ENCODE data around the gene ABHD12. TPM values are rescaled to one million over a fixed set of nuclear protein-coding genes. Genes with fewer than 3 reads are reported as not detected.
A peak's percentile ranks its signal among the peaks of the same experiment; 100 is the strongest.
"Not testable (repeated sequence)": the region's sequence is repeated elsewhere in the genome, so short reads cannot be mapped to it uniquely, and the experiment has no call there.

Gene ABHD12
- total RNA-seq, 3 donors from 2014 or later (not counting 1 experiment from before 2014, with no cell fraction given), result 28.5 to 34.6 (median 34.5) TPM

GRCh38 chr20:25314497-25315417 is 75.9 kb downstream of the ABHD12 start:
- no peak for ATAC-seq
- H3K27ac ChIP-seq (ENCODE audit: low read length), result no peak overlapping the region
- Mint-ChIP-seq H3K27ac (peak overlapping the region in 1 of 2 donors; percentile 29), H3K27me3 (ENCODE audit: low read depth in 2 of 2) (no peaks in the 10 kb centered on the region), H3K9me3 (no peaks in the 10 kb centered on the region), H3K36me3 (no peaks in the 10 kb centered on the region), H3K4me1 (peaks cover 13 to 33% of the 10 kb centered on the region in 2 donors), H3K4me3 (no peak overlapping the region)
- intact Hi-C loops (cut with micrococcal nuclease), result loop anchor here (5.0 kb wide), 1 partner anchor 83 kb away; no protein-coding TSS in a partner anchor
- WGBS (ENCODE audit: insufficient coverage), result 96% methylated on average over 17 of the region's 17 CpGs
- H3K9me3 ChIP-seq (ENCODE audit: control insufficient read depth, insufficient read depth, low read length), result no peaks in the 10 kb centered on the region
- no peaks in the 10 kb centered on the region for H3K27me3 ChIP-seq (ENCODE audit: control insufficient read depth, insufficient read depth, low read length)
- H3K4me1 ChIP-seq (ENCODE audit: control insufficient read depth, insufficient read depth, low read length), result peaks cover 57% of the 10 kb centered on the region
- no peak for TF ChIP-seq CTCF (IDR thresholded peaks at IDR 0.05)
- H3K4me3 ChIP-seq (ENCODE audit: low read length), result no peak overlapping the region
- H3K36me3 ChIP-seq (ENCODE audit: control insufficient read depth, insufficient read depth, low read length), result no peaks in the 10 kb centered on the region
- DNase-seq, result no peak

GRCh38 chr20:25313593-25313992 is 77.0 kb downstream of the ABHD12 start:
- intact Hi-C loops (cut with micrococcal nuclease), result loop anchor here (5.0 kb wide), 1 partner anchor 84 kb away; no protein-coding TSS in a partner anchor
- H3K27me3 Mint-ChIP-seq (ENCODE audit: low read depth in 2 of 2), result no peaks in the 10 kb centered on the region
- no peak overlapping the region for H3K27ac ChIP-seq (ENCODE audit: low read length)

GRCh38 chr20:25312716-25313115 is 77.9 kb downstream of the ABHD12 start:
- DNase-seq; H3K36me3 Mint-ChIP-seq; H3K27me3 ChIP-seq (ENCODE audit: control insufficient read depth, insufficient read depth, low read length); H3K36me3 ChIP-seq (ENCODE audit: control insufficient read depth, insufficient read depth, low read length); H3K27ac ChIP-seq (ENCODE audit: low read length); H3K4me3 ChIP-seq (ENCODE audit: low read length); ATAC-seq; H3K9me3 Mint-ChIP-seq; H3K27ac Mint-ChIP-seq; H3K27me3 Mint-ChIP-seq (ENCODE audit: low read depth in 2 of 2); H3K9me3 ChIP-seq (ENCODE audit: control insufficient read depth, insufficient read depth, low read length); H3K4me3 Mint-ChIP-seq: not testable (repeated sequence)
- H3K4me1 ChIP-seq (ENCODE audit: control insufficient read depth, insufficient read depth, low read length), result peaks cover 48% of the 10 kb centered on the region
- intact Hi-C loops (cut with micrococcal nuclease), result loop anchor here (5.0 kb wide), 1 partner anchor 85 kb away; no protein-coding TSS in a partner anchor
- WGBS (ENCODE audit: insufficient coverage), result 91% methylated on average over 16 of the region's 33 CpGs
- H3K4me1 Mint-ChIP-seq, result peaks cover 13 to 31% of the 10 kb centered on the region in 2 donors

More at GRCh38 chr20:25313593-25313992, 77.0 kb downstream of the ABHD12 start:
- peak in 1 of 2 donors; percentile 9 for DNase-seq
- no peak overlapping the region for H3K4me3 Mint-ChIP-seq
- no peak overlapping the region for H3K4me3 ChIP-seq (ENCODE audit: low read length)
- no peaks in the 10 kb centered on the region for H3K9me3 ChIP-seq (ENCODE audit: control insufficient read depth, insufficient read depth, low read length)
- H3K27me3 ChIP-seq (ENCODE audit: control insufficient read depth, insufficient read depth, low read length), result no peaks in the 10 kb centered on the region
- no peak for TF ChIP-seq CTCF (IDR thresholded peaks at IDR 0.05)
- H3K36me3 Mint-ChIP-seq, result no peaks in the 10 kb centered on the region
- peaks cover 13 to 33% of the 10 kb centered on the region in 2 donors for H3K4me1 Mint-ChIP-seq
- H3K9me3 Mint-ChIP-seq, result no peaks in the 10 kb centered on the region
- whole genome bisulfite sequencing (ENCODE audit: insufficient coverage), result 33% methylated on average over 2 of the region's 2 CpGs
- ATAC-seq, result peak; percentile 40 to 65 (median 58)
- H3K36me3 ChIP-seq (ENCODE audit: control insufficient read depth, insufficient read depth, low read length), result no peaks in the 10 kb centered on the region
- peak overlapping the region in 1 of 2 donors; percentile 27 for H3K27ac Mint-ChIP-seq
- H3K4me1 ChIP-seq (ENCODE audit: control insufficient read depth, insufficient read depth, low read length), result peaks cover 55% of the 10 kb centered on the region

Measured in natural killer cell (primary cell).